HG03097 (cell line): ENCODE data around the gene LRRC75A.
"Not testable (repeated sequence)": the region's sequence is repeated elsewhere in the genome, so short reads cannot be mapped to it uniquely, and the experiment has no call there.

Experiments used
- ATAC-seq: cut with Tn5 transposase; IDR thresholded peaks from one replicate; pipeline ENCODE4 v1.9.1; 2021; ENCODE audit not compliant: unreplicated experiment, low FRiP score

The LRRC75A gene

GRCh38 chr17:16455997-16456741, 35.8 kb downstream of the LRRC75A start:
- ATAC-seq = no peak

GRCh38 chr17:16453493-16453851, 38.5 kb downstream of the LRRC75A start:
- ATAC-seq = no peak

- ATAC-seq = not testable (repeated sequence)
These were observed 39.7 kb downstream of the LRRC75A start for GRCh38 chr17:16452268-16452667.

GRCh38 chr17:16450028-16450427, 42.0 kb downstream of the LRRC75A start:
- ATAC-seq = no peak

- ATAC-seq = no peak
These were observed 42.8 kb downstream of the LRRC75A start for GRCh38 chr17:16449121-16449570.

- no peak for ATAC-seq
These were observed 43.5 kb downstream of the LRRC75A start for GRCh38 chr17:16448490-16448889.

GRCh38 chr17:16447676-16448075, 44.3 kb downstream of the LRRC75A start:
- ATAC-seq = no peak

- no peak for ATAC-seq
These were observed 45.5 kb downstream of the LRRC75A start for GRCh38 chr17:16446338-16446983.

GRCh38 chr17:16444258-16444886, 47.6 kb downstream of the LRRC75A start:
- no peak for ATAC-seq

- no peak for ATAC-seq
These were observed 48.3 kb downstream of the LRRC75A start for GRCh38 chr17:16443511-16444257.

GRCh38 chr17:16442594-16443510, 49.1 kb downstream of the LRRC75A start:
- ATAC-seq = no peak

GRCh38 chr17:16442141-16442540, 49.9 kb downstream of the LRRC75A start:
- no peak for ATAC-seq

GRCh38 chr17:16440901-16441629, 50.9 kb downstream of the LRRC75A start:
- ATAC-seq = no peak

- not testable (repeated sequence) for ATAC-seq
These were observed 51.6 kb downstream of the LRRC75A start for GRCh38 chr17:16440354-16440753.

- no peak for ATAC-seq
These were observed 52.1 kb downstream of the LRRC75A start for GRCh38 chr17:16439811-16440351.

GRCh38 chr17:16439303-16439791, 52.6 kb downstream of the LRRC75A start:
- peak; percentile 15 for ATAC-seq

GRCh38 chr17:16438557-16439302, 53.3 kb downstream of the LRRC75A start:
- ATAC-seq = peak; percentile 79

- no peak for ATAC-seq
These were observed 53.8 kb downstream of the LRRC75A start for GRCh38 chr17:16438173-16438556.
